Right ventricle myocardium inferior (tissue), 1 donor: ENCODE data around the gene SLC7A6. TPM values are rescaled to one million over a fixed set of nuclear protein-coding genes. Genes with fewer than 3 reads are reported as not detected.

Experiments used
- ATAC-seq: fragments of 200-7000 bp; cut with Tn5 transposase; one replicate; pipeline ENCODE4 v1.9.1; 2020; ENCODE audit warnings: mild to moderate bottlenecking, moderate library complexity
- DNase-seq: peaks from one replicate; pipeline ENCODE4 v3.0.0; 2021; ENCODE audit errors: missing footprints
- intact Hi-C: fragments of 100-400 bp; cut with DNase I; formaldehyde crosslinking; loops from one replicate; pipeline ENCODE4 v1.11.0; 2022
- total RNA-seq: library from RNA; stranded (reverse); fragmentation: NEBNext Ultra II Directional; extraction: Animal tissue kit (Norgen Biotek cat#: 25700); gene quantifications from one replicate; pipeline ENCODE4 v1.2.1, GENCODE V29; 2021
- donor health status: DM: no; HTN: yes; CAD: no; lungs with severe emphysema.

SLC7A6 gene
- total RNA-seq, 1 donor from 2014 or later: 33.7 TPM

GRCh38 chr16:68249371-68249770 lies 15.0 kb upstream of the SLC7A6 start:
- intact Hi-C loops: loop anchor here (5.0 kb wide), 1 partner anchor 63 kb away; the partner anchor contains the start of genes PRMT7 and SLC7A6OS
- no peak for DNase-seq
- ATAC-seq: no peak

DNA sequence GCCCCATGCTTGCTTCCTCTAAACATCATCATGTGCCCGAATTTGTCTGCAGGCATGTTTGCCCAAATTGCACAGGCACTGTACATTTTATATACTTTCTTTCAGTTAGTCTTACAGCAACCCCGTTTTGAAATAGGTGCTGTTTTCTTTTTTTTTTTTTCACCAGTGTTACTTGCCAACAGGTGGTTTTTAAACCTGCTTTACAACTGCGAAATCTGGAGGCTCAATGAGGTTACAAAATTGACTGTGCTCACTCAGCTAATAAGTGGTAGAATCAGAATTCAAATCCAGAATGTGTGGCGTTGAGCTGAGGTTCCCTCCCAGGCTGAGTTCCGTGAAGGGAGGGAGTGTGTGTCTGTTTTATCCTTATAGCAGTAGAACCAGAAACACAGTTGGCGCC lies 13.4 kb upstream of the SLC7A6 start:
- no peak for DNase-seq
- intact Hi-C loops: no loop called here
- no peak for ATAC-seq

- DNase-seq (no peak), ATAC-seq (peak; percentile 87)
- intact Hi-C loops: no loop called here
These were observed 12.5 kb upstream of the SLC7A6 start for GRCh38 chr16:68251832-68252231.

DNA sequence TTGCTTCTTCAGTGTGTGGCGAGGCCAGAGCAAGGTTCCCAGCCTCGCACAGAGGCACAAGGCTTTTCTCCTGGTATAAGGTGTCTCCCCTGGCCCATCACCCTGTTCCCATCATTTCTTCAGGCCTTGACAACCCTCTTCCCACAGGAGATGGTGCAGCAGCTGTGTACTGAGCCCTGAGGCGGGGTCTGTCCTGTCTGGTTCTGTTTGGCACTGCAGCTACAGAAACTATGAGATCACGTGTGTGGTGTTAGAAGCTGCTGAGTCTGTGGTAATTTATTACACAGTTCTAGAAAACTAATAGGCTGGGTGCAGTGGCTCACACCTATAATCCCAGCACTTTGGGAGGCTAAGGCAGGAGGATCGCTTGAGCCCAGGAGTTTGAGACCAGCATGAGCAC lies 11.9 kb upstream of the SLC7A6 start:
- DNase-seq (no peak), ATAC-seq (peak; percentile 12)
- intact Hi-C loops: no loop called here

GRCh38 chr16:68253721-68254120 lies 10.6 kb upstream of the SLC7A6 start:
- ATAC-seq (no peak), DNase-seq (no peak)
- intact Hi-C loops: no loop called here

DNA sequence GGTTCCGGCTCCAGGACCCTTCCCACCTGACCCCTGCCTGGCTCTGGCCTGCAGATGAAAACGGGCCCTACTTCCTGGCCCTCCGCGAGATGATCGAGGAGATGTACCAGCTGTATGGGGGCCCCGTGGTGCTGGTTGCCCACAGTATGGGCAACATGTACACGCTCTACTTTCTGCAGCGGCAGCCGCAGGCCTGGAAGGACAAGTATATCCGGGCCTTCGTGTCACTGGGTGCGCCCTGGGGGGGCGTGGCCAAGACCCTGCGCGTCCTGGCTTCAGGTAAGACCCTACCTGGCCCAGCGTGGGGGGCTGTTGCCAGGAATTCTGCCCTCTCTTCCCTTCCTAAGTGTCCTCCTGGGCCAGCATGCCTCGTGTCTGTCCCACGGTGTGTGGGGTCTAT lies 8.6 kb upstream of the SLC7A6 start:
- no peak for DNase-seq
- no peak for ATAC-seq

GRCh38 chr16:68257251-68257905 lies 6.9 kb upstream of the SLC7A6 start:
- DNase-seq (no peak), ATAC-seq (no peak)
- intact Hi-C loops: no loop called here

More for the DNA sequence above, 8.6 kb upstream of the SLC7A6 start:
- intact Hi-C loops: no loop called here

GRCh38 chr16:68257906-68258800 lies 6.2 kb upstream of the SLC7A6 start:
- ATAC-seq (peak; percentile 40), DNase-seq (no peak)
- intact Hi-C loops: loop anchor here (2.0 kb wide), 1 partner anchor 19 kb away; no protein-coding TSS in a partner anchor

GRCh38 chr16:68259007-68259825 lies 5.1 kb upstream of the SLC7A6 start:
- intact Hi-C loops: loop anchor here (2.0 kb wide), 1 partner anchor 20 kb away; no protein-coding TSS in a partner anchor
- DNase-seq (no peak), ATAC-seq (peak; percentile 6)

- no peak for ATAC-seq
- no peak for DNase-seq
- intact Hi-C loops: loop anchor here (2.0 to 5.0 kb wide), 3 partner anchors 19 to 47 kb away; partner anchors contain the start of genes PRMT7 and SLC7A6OS
These were observed 683 bp upstream of the SLC7A6 start for GRCh38 chr16:68263559-68264127.

GRCh38 chr16:68265078-68265920 lies 973 bp downstream of the SLC7A6 start:
- DNase-seq: peak; percentile 78
- intact Hi-C loops: loop anchor here (2.0 kb wide), 2 partner anchors 18 to 46 kb away; partner anchors contain the start of genes PRMT7 and SLC7A6OS
- ATAC-seq: peak; percentile 67

DNA sequence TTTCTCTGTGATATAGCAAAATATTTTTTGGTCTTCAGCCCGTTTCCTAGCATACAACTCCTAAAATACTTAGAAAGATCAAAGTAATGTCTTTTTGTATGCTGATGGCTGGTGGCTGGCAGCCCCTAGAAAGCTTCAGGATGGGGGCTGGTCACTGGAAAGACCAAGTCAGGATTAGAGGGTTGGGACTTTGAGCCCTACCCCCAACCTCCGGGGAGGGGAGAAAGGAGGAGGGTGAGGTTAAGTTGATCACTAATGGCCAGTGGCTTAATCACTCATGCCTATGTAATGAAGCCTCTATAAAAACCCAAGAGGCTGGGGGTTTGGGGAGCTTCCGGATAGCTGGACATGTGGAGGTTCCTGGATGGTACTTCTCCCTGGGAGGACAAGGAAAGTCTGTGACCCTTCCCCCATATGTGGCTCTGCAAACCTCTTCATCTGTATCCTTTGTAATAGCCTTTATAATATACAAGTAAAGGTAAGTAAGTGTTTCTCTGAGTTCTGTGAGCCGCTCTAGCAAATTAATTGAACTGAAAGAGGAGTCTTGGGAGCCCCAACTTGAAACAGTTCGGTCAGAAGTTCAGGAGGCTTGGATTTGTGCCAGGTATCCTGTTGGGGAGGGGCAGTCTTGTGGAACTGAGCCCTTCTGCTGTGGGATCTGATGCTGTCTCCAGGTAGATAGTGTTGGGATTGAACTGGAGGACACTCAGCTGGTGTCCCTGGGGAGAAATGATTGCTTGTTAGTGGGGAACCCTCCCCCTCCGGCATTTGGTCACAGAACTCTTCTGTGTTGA lies 3.5 kb downstream of the SLC7A6 start:
- intact Hi-C loops: no loop called here
- ATAC-seq: no peak
- DNase-seq: no peak

- ATAC-seq: no peak
- intact Hi-C loops: no loop called here
- DNase-seq: no peak
These were observed 5.5 kb downstream of the SLC7A6 start for GRCh38 chr16:68269793-68270192.

DNA sequence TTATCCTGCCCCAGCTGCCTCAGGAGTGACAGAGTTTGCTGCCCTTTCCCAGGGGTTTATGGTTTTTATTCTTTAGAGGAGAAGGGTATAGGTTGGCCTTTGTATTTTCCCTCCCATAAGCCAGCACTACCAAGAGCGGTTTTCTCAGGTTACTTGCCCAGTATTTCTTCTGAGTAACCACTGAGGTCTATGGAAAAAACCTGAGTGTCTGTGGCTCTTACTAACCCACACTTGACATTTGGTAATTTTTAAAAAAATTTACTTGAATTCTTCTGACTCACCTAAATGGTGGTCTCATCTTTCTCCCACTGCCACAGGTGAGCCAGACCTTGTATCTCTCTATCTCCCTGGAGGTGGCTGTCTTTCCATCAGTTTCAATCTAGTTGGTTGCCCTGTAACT lies 6.0 kb downstream of the SLC7A6 start:
- intact Hi-C loops: no loop called here
- no peak for ATAC-seq
- DNase-seq: no peak

DNA sequence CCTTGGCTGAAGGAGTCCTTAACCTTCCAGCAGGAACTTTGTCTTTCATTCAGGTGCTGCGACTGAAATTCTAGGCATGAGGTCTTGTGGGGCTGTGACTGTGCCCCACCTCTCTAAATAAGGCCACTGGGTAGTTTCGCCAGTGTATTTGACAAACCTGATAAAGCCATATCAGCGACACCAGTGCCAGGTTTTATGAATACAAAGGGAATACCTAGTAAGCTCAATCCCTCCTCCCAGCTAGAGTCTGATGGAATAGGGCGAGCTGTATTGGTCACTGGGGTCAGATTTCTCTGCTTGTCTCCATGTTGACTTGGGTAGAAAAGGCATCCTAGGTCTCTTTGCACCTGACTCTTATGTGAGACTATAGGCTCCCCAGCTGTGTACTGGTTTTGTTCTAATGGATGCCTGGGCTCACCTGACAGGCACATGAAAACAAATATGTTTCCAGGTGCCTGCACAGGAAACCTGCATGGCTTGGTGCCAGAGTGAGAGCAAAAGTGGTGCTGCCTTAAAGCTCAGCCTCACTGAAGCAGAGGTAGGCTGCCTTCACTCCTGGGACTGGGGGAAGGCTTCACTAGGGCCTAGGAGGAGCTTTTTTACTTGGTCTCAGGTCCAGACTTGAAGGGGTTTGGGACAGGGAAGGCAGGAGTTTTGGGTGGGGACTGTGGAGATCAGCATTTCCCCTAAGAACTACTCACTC lies 8.3 kb downstream of the SLC7A6 start:
- DNase-seq (no peak), ATAC-seq (no peak)
- intact Hi-C loops: no loop called here

GRCh38 chr16:68273459-68273858 lies 9.1 kb downstream of the SLC7A6 start:
- DNase-seq (no peak), ATAC-seq (no peak)
- intact Hi-C loops: no loop called here
